GM19043 (cell line): ENCODE results near the gene RAP2A.

Experiments used
- ATAC-seq: cut with Tn5 transposase; IDR thresholded peaks from one replicate; pipeline ENCODE4 v1.9.1; 2021; ENCODE audit warnings: low read depth; ENCODE audit not compliant: unreplicated experiment

RAP2A gene

GRCh38 chr13:97422118-97423054 lies 11.6 kb upstream of the RAP2A start:
- ATAC-seq, result no peak

GRCh38 chr13:97423300-97424045 lies 10.5 kb upstream of the RAP2A start:
- ATAC-seq, result no peak

- ATAC-seq, result no peak
Observed at GRCh38 chr13:97425590-97425989, 8.4 kb upstream of the RAP2A start.

GRCh38 chr13:97426695-97427094 lies 7.3 kb upstream of the RAP2A start:
- ATAC-seq, result no peak

- no peak for ATAC-seq
Observed at GRCh38 chr13:97429681-97430081, 4.3 kb upstream of the RAP2A start.

GRCh38 chr13:97430296-97430695 lies 3.7 kb upstream of the RAP2A start:
- no peak for ATAC-seq

- ATAC-seq, result no peak
Observed at GRCh38 chr13:97431171-97431764, 2.7 kb upstream of the RAP2A start.

- ATAC-seq, result no peak
Observed at GRCh38 chr13:97432232-97432916, 1.6 kb upstream of the RAP2A start.

- peak; percentile 73 for ATAC-seq
Observed at GRCh38 chr13:97432917-97433726, 847 bp upstream of the RAP2A start.

GRCh38 chr13:97434397-97435201 lies 630 bp downstream of the RAP2A start:
- ATAC-seq, result no peak

GRCh38 chr13:97435323-97435722 lies 1.4 kb downstream of the RAP2A start:
- ATAC-seq, result no peak

GRCh38 chr13:97435794-97436193 lies 1.8 kb downstream of the RAP2A start:
- no peak for ATAC-seq

- ATAC-seq, result no peak
Observed at GRCh38 chr13:97436845-97437244, 2.9 kb downstream of the RAP2A start.

- no peak for ATAC-seq
Observed at GRCh38 chr13:97437729-97438128, 3.8 kb downstream of the RAP2A start.

GRCh38 chr13:97438856-97439595 lies 5.1 kb downstream of the RAP2A start:
- ATAC-seq, result no peak

- ATAC-seq, result no peak
Observed at GRCh38 chr13:97440598-97441170, 6.7 kb downstream of the RAP2A start.

- ATAC-seq, result no peak
Observed at GRCh38 chr13:97441368-97441767, 7.4 kb downstream of the RAP2A start.
